ENCODE results near the gene BARHL1. TPM values are rescaled to one million over a fixed set of nuclear protein-coding genes. Genes with fewer than 3 reads are reported as not detected.

Gene BARHL1
- total RNA-seq, 1 experiment from 2014 or later = 0.15 TPM

DNA sequence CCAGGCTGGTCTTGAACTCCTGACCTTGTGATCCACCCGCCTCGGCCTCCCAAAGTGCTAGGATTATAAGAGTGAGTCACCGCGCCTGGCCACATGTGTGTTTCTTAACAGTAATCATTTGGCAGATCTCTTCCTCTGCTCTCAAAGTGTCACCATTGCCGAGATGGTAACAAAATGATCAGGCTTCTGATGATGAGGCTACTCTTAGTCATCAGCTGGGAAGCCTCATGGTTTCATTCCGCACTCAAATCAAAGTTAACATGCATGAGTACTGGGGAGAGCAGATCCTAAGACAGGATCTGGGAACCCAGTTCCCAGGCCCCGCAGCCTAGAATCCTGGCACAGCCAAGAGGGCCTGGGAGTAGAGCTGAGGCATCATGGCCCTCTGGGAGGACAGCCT, 27.4 kb downstream of the BARHL1 start:
- ChIA-PET CTCF (no interaction called here), POLR2A (no interaction called here)
- no peaks in the 10 kb centered on the region for H3K9me3 Mint-ChIP-seq
- H3K36me3 Mint-ChIP-seq = peaks cover 63% of the 10 kb centered on the region
- H3K27ac Mint-ChIP-seq = peak overlapping the region; percentile 74
- ATAC-seq (no peak), DNase-seq (ENCODE audit: low spot score) (no peak)
- no peaks in the 10 kb centered on the region for H3K27me3 Mint-ChIP-seq (ENCODE audit: low read depth)
- no peak overlapping the region for H3K4me3 Mint-ChIP-seq
- TF ChIP-seq ZNF416 (CRISPR knock-in tag; IDR thresholded peaks at IDR 0.05) (no peak), EMX1 (CRISPR knock-in tag; IDR thresholded peaks at IDR 0.05) (no peak), GTF2I (CRISPR knock-in tag; conservative IDR thresholded peaks at IDR 0.05) (no peak), ZBTB21 (CRISPR knock-in tag; IDR thresholded peaks at IDR 0.05; ENCODE audit: borderline replicate concordance) (no peak), ZNF423 (CRISPR knock-in tag; IDR thresholded peaks at IDR 0.05) (no peak), NR3C1 (CRISPR knock-in tag; conservative IDR thresholded peaks at IDR 0.05; ENCODE audit: low read depth) (no peak), FOXK1 (CRISPR knock-in tag; IDR thresholded peaks at IDR 0.05) (no peak), SOX15 (CRISPR knock-in tag; IDR thresholded peaks at IDR 0.05) (no peak)
- TF ChIP-seq, protein P1, sequence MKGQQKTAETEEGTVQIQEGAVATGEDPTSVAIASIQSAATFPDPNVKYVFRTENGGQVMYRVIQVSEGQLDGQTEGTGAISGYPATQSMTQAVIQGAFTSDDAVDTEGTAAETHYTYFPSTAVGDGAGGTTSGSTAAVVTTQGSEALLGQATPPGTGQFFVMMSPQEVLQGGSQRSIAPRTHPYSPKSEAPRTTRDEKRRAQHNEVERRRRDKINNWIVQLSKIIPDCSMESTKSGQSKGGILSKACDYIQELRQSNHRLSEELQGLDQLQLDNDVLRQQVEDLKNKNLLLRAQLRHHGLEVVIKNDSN (CRISPR knock-in tag; IDR thresholded peaks at IDR 0.05) = no peak
- peaks cover 13% of the 10 kb centered on the region for H3K4me1 Mint-ChIP-seq

DNA sequence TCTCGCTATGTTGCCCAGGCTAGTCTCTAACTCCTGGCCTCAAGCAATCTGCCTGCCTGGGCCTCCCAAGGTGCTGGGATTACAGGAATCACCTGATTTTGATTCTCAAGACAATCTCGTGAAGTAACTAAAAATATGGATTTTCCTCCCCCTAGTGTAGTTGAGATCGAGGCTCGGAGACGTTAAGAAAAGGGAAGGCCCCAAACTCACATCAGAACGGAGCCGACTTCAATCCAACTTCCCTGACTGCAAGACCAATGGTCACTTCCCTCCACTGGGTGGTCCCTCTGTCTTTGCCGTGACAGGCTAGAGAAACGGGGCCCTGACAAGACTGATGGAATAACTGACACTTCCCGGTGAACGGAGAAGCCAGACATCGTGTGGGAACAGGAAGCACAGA, 28.3 kb downstream of the BARHL1 start:
- no peaks in the 10 kb centered on the region for H3K27me3 Mint-ChIP-seq (ENCODE audit: low read depth)
- peak overlapping the region; percentile 63; the same call in 1 of the 2 replicates for H3K27ac Mint-ChIP-seq
- TF ChIP-seq, protein P2, sequence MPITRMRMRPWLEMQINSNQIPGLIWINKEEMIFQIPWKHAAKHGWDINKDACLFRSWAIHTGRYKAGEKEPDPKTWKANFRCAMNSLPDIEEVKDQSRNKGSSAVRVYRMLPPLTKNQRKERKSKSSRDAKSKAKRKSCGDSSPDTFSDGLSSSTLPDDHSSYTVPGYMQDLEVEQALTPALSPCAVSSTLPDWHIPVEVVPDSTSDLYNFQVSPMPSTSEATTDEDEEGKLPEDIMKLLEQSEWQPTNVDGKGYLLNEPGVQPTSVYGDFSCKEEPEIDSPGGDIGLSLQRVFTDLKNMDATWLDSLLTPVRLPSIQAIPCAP (CRISPR knock-in tag; IDR thresholded peaks at IDR 0.05) = no peak
- TF ChIP-seq, protein P3, sequence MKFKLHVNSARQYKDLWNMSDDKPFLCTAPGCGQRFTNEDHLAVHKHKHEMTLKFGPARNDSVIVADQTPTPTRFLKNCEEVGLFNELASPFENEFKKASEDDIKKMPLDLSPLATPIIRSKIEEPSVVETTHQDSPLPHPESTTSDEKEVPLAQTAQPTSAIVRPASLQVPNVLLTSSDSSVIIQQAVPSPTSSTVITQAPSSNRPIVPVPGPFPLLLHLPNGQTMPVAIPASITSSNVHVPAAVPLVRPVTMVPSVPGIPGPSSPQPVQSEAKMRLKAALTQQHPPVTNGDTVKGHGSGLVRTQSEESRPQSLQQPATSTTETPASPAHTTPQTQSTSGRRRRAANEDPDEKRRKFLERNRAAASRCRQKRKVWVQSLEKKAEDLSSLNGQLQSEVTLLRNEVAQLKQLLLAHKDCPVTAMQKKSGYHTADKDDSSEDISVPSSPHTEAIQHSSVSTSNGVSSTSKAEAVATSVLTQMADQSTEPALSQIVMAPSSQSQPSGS (CRISPR knock-in tag; IDR thresholded peaks at IDR 0.05; ENCODE audit: borderline replicate concordance, low read depth) = no peak
- no peak for TF ChIP-seq ZNF671 (CRISPR knock-in tag; IDR thresholded peaks at IDR 0.05)
- peaks cover 19% of the 10 kb centered on the region for H3K4me1 Mint-ChIP-seq
- no peak overlapping the region for H3K4me3 Mint-ChIP-seq
- no peak for DNase-seq (ENCODE audit: low spot score)
- peaks cover 64% of the 10 kb centered on the region for H3K36me3 Mint-ChIP-seq
- no peak for ATAC-seq
- ChIA-PET POLR2A (no interaction called here), CTCF (no interaction called here)
- no peaks in the 10 kb centered on the region for H3K9me3 Mint-ChIP-seq

DNA sequence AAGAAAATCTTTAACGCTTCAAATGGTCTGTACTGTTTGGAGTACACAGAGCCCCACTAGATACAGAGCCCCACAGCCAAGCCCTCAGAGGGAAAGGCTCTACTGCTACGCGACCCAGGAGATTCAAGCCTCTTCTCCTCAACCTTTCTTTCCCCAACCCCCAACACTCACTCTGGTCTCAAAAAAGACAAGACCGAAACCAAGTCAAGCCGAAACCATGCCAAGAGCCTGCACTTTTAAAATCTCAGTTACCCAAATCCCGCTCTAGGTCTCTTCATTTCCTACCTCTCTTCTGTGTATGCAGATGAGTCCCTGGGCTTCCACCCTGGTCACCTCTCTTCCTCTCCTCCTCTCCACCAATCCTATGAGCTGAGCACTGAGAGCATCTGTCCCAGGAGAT, 31.9 kb downstream of the BARHL1 start:
- H3K9me3 Mint-ChIP-seq = no peaks in the 10 kb centered on the region
- peak overlapping the region; percentile 39 for H3K27ac Mint-ChIP-seq
- H3K4me1 Mint-ChIP-seq = peaks cover 34% of the 10 kb centered on the region
- peaks cover 63% of the 10 kb centered on the region for H3K36me3 Mint-ChIP-seq
- ATAC-seq = no peak
- DNase-seq (ENCODE audit: low spot score) = no peak
- CTCF ChIA-PET = no interaction called here
- POLR2A ChIA-PET = interaction anchor here (0.6 kb wide), 1 partner anchor 56 kb away, joined by 3 read pairs; no protein-coding TSS in a partner anchor
- no peak overlapping the region for H3K4me3 Mint-ChIP-seq
- H3K27me3 Mint-ChIP-seq (ENCODE audit: low read depth) = no peaks in the 10 kb centered on the region
- TF ChIP-seq, protein P4, sequence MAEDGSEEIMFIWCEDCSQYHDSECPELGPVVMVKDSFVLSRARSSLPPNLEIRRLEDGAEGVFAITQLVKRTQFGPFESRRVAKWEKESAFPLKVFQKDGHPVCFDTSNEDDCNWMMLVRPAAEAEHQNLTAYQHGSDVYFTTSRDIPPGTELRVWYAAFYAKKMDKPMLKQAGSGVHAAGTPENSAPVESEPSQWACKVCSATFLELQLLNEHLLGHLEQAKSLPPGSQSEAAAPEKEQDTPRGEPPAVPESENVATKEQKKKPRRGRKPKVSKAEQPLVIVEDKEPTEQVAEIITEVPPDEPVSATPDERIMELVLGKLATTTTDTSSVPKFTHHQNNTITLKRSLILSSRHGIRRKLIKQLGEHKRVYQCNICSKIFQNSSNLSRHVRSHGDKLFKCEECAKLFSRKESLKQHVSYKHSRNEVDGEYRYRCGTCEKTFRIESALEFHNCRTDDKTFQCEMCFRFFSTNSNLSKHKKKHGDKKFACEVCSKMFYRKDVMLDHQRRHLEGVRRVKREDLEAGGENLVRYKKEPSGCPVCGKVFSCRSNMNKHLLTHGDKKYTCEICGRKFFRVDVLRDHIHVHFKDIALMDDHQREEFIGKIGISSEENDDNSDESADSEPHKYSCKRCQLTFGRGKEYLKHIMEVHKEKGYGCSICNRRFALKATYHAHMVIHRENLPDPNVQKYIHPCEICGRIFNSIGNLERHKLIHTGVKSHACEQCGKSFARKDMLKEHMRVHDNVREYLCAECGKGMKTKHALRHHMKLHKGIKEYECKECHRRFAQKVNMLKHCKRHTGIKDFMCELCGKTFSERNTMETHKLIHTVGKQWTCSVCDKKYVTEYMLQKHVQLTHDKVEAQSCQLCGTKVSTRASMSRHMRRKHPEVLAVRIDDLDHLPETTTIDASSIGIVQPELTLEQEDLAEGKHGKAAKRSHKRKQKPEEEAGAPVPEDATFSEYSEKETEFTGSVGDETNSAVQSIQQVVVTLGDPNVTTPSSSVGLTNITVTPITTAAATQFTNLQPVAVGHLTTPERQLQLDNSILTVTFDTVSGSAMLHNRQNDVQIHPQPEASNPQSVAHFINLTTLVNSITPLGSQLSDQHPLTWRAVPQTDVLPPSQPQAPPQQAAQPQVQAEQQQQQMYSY (CRISPR knock-in tag; IDR thresholded peaks at IDR 0.05) = no peak
- TF ChIP-seq SOX15 (CRISPR knock-in tag; IDR thresholded peaks at IDR 0.05) = no peak
- TF ChIP-seq GRHL2 (CRISPR knock-in tag; IDR thresholded peaks at IDR 0.05; ENCODE audit: insufficient replicate concordance, severe bottlenecking) = no peak
- TF ChIP-seq, protein P1 (CRISPR knock-in tag; IDR thresholded peaks at IDR 0.05) = no peak
- no peak for TF ChIP-seq FOXJ3 (CRISPR knock-in tag; IDR thresholded peaks at IDR 0.05; ENCODE audit: borderline replicate concordance)
- no peak for TF ChIP-seq TEAD1 (CRISPR knock-in tag; IDR thresholded peaks at IDR 0.05)
- TF ChIP-seq, protein P5, sequence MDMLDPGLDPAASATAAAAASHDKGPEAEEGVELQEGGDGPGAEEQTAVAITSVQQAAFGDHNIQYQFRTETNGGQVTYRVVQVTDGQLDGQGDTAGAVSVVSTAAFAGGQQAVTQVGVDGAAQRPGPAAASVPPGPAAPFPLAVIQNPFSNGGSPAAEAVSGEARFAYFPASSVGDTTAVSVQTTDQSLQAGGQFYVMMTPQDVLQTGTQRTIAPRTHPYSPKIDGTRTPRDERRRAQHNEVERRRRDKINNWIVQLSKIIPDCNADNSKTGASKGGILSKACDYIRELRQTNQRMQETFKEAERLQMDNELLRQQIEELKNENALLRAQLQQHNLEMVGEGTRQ (CRISPR knock-in tag; IDR thresholded peaks at IDR 0.05) = no peak
- TF ChIP-seq GABPB1 (CRISPR knock-in tag; IDR thresholded peaks at IDR 0.05) = no peak
- TF ChIP-seq, protein P6, sequence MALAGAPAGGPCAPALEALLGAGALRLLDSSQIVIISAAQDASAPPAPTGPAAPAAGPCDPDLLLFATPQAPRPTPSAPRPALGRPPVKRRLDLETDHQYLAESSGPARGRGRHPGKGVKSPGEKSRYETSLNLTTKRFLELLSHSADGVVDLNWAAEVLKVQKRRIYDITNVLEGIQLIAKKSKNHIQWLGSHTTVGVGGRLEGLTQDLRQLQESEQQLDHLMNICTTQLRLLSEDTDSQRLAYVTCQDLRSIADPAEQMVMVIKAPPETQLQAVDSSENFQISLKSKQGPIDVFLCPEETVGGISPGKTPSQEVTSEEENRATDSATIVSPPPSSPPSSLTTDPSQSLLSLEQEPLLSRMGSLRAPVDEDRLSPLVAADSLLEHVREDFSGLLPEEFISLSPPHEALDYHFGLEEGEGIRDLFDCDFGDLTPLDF (CRISPR knock-in tag; IDR thresholded peaks at IDR 0.05) = no peak
- no peak for TF ChIP-seq ATF1 (CRISPR knock-in tag; IDR thresholded peaks at IDR 0.05)

Data from WTC11 (cell line).